HUES48 (cell line): ENCODE measurements around the gene EIF1AX.

Experiments used
- H3K27ac ChIP-seq: one replicate; pipeline ENCODE4 v1.7.0; 2013; ENCODE audit warnings: low read depth, low read length, inconsistent platforms
- H3K27me3 ChIP-seq: 2 replicates; pipeline ENCODE4 v1.6.1; 2013; ENCODE audit warnings: mild to moderate bottlenecking, low read length; ENCODE audit not compliant: control insufficient read depth, insufficient read depth
- H3K36me3 ChIP-seq: 2 replicates; pipeline ENCODE4 v1.6.1; 2013; ENCODE audit warnings: low read length; ENCODE audit not compliant: control insufficient read depth, insufficient read depth
- H3K4me1 ChIP-seq: 2 replicates; pipeline ENCODE4 v1.6.1; 2013; ENCODE audit warnings: mild to moderate bottlenecking, low read length; ENCODE audit not compliant: control insufficient read depth, insufficient read depth
- H3K4me3 ChIP-seq: 2 replicates; pipeline ENCODE4 v1.5.1; 2013; ENCODE audit warnings: mild to moderate bottlenecking, low read depth, low read length
- H3K9ac ChIP-seq: 2 replicates; pipeline ENCODE4 v1.6.1; 2013; ENCODE audit warnings: mild to moderate bottlenecking, low read depth, low read length, moderate library complexity
- H3K9me3 ChIP-seq: 2 replicates; pipeline ENCODE4 v1.6.1; 2013; ENCODE audit warnings: low read length; ENCODE audit not compliant: control insufficient read depth, insufficient read depth

EIF1AX gene

GRCh38 chrX:20149326-20149725, 7.7 kb upstream of the EIF1AX start:
- Histone ChIP-seq H3K9me3 (no peaks in the 10 kb centered on the region), H3K36me3 (peaks cover 18% of the 10 kb centered on the region), H3K4me1 (no peaks in the 10 kb centered on the region), H3K4me3 (no peak overlapping the region), H3K27me3 (no peaks in the 10 kb centered on the region), H3K9ac (no peak overlapping the region), H3K27ac (no peak overlapping the region)

GRCh38 chrX:20147561-20147960, 5.9 kb upstream of the EIF1AX start:
- Histone ChIP-seq H3K9me3 (no peaks in the 10 kb centered on the region), H3K27me3 (no peaks in the 10 kb centered on the region)

GRCh38 chrX:20144491-20144890, 2.9 kb upstream of the EIF1AX start:
- H3K4me3 ChIP-seq, result no peak overlapping the region
- H3K27ac ChIP-seq, result no peak overlapping the region
- no peaks in the 10 kb centered on the region for H3K27me3 ChIP-seq
- peaks cover 9% of the 10 kb centered on the region for H3K4me1 ChIP-seq
- no peaks in the 10 kb centered on the region for H3K9me3 ChIP-seq
- H3K9ac ChIP-seq, result no peak overlapping the region
- H3K36me3 ChIP-seq, result peaks cover 11% of the 10 kb centered on the region

More at GRCh38 chrX:20147561-20147960, 5.9 kb upstream of the EIF1AX start:
- no peaks in the 10 kb centered on the region for H3K4me1 ChIP-seq
- peaks cover 10% of the 10 kb centered on the region for H3K36me3 ChIP-seq
- no peak overlapping the region for H3K9ac ChIP-seq
- no peak overlapping the region for H3K4me3 ChIP-seq
- no peak overlapping the region for H3K27ac ChIP-seq

GRCh38 chrX:20143561-20143960, 1.9 kb upstream of the EIF1AX start:
- peaks cover 20% of the 10 kb centered on the region for H3K36me3 ChIP-seq
- no peak overlapping the region for H3K4me3 ChIP-seq
- H3K9me3 ChIP-seq, result no peaks in the 10 kb centered on the region
- no peak overlapping the region for H3K9ac ChIP-seq
- peaks cover 14% of the 10 kb centered on the region for H3K4me1 ChIP-seq
- H3K27me3 ChIP-seq, result no peaks in the 10 kb centered on the region
- no peak overlapping the region for H3K27ac ChIP-seq

- no peak overlapping the region for H3K9ac ChIP-seq
Observed at GRCh38 chrX:20143111-20143510, 1.5 kb upstream of the EIF1AX start.

GRCh38 chrX:20140420-20140819, 1.2 kb downstream of the EIF1AX start:
- Histone ChIP-seq H3K27ac (no peak overlapping the region), H3K36me3 (peaks cover 49% of the 10 kb centered on the region), H3K9me3 (no peaks in the 10 kb centered on the region), H3K27me3 (no peaks in the 10 kb centered on the region), H3K4me3 (peak overlapping the region; percentile 99), H3K9ac (peak overlapping the region; percentile 99), H3K4me1 (peaks cover 14% of the 10 kb centered on the region)

More at GRCh38 chrX:20143111-20143510, 1.5 kb upstream of the EIF1AX start:
- Histone ChIP-seq H3K27ac (no peak overlapping the region), H3K4me1 (peaks cover 14% of the 10 kb centered on the region), H3K27me3 (no peaks in the 10 kb centered on the region), H3K36me3 (peaks cover 25% of the 10 kb centered on the region), H3K9me3 (no peaks in the 10 kb centered on the region), H3K4me3 (no peak overlapping the region)

- peaks cover 54% of the 10 kb centered on the region for H3K36me3 ChIP-seq
- H3K27me3 ChIP-seq, result no peaks in the 10 kb centered on the region
- no peaks in the 10 kb centered on the region for H3K9me3 ChIP-seq
- H3K27ac ChIP-seq, result no peak overlapping the region
- no peak overlapping the region for H3K9ac ChIP-seq
- peak overlapping the region; percentile 99 for H3K4me3 ChIP-seq
- H3K4me1 ChIP-seq, result peaks cover 14% of the 10 kb centered on the region
Observed at GRCh38 chrX:20139966-20140365, 1.7 kb downstream of the EIF1AX start.

GRCh38 chrX:20135944-20136343, 5.7 kb downstream of the EIF1AX start:
- H3K27me3 ChIP-seq, result no peaks in the 10 kb centered on the region
- no peak overlapping the region for H3K27ac ChIP-seq
- no peaks in the 10 kb centered on the region for H3K9me3 ChIP-seq
- H3K4me1 ChIP-seq, result peaks cover 14% of the 10 kb centered on the region
- H3K4me3 ChIP-seq, result no peak overlapping the region
- peaks cover 92% of the 10 kb centered on the region for H3K36me3 ChIP-seq
- no peak overlapping the region for H3K9ac ChIP-seq

GRCh38 chrX:20132666-20133065, 9.0 kb downstream of the EIF1AX start:
- Histone ChIP-seq H3K36me3 (peaks cover 93% of the 10 kb centered on the region), H3K9me3 (no peaks in the 10 kb centered on the region), H3K27me3 (no peaks in the 10 kb centered on the region), H3K9ac (no peak overlapping the region), H3K4me1 (no peaks in the 10 kb centered on the region), H3K4me3 (no peak overlapping the region), H3K27ac (no peak overlapping the region)

GRCh38 chrX:20130357-20130756, 11.3 kb downstream of the EIF1AX start:
- no peak overlapping the region for H3K9ac ChIP-seq
- no peak overlapping the region for H3K4me3 ChIP-seq
- H3K27me3 ChIP-seq, result no peaks in the 10 kb centered on the region
- H3K27ac ChIP-seq, result no peak overlapping the region
- H3K4me1 ChIP-seq, result no peaks in the 10 kb centered on the region
- H3K9me3 ChIP-seq, result no peaks in the 10 kb centered on the region
- peaks cover 77% of the 10 kb centered on the region for H3K36me3 ChIP-seq

GRCh38 chrX:20129547-20129946, 12.1 kb downstream of the EIF1AX start:
- no peaks in the 10 kb centered on the region for H3K9me3 ChIP-seq
- H3K9ac ChIP-seq, result no peak overlapping the region
- H3K4me1 ChIP-seq, result no peaks in the 10 kb centered on the region
- H3K4me3 ChIP-seq, result no peak overlapping the region
- peaks cover 76% of the 10 kb centered on the region for H3K36me3 ChIP-seq
- no peak overlapping the region for H3K27ac ChIP-seq
- no peaks in the 10 kb centered on the region for H3K27me3 ChIP-seq

GRCh38 chrX:20128670-20129069, 13.0 kb downstream of the EIF1AX start:
- no peaks in the 10 kb centered on the region for H3K4me1 ChIP-seq
- H3K4me3 ChIP-seq, result no peak overlapping the region
- no peak overlapping the region for H3K27ac ChIP-seq
- no peak overlapping the region for H3K9ac ChIP-seq
- H3K36me3 ChIP-seq, result peaks cover 69% of the 10 kb centered on the region
- no peaks in the 10 kb centered on the region for H3K9me3 ChIP-seq
- no peaks in the 10 kb centered on the region for H3K27me3 ChIP-seq
